GM23338 (cell line): ENCODE data around the gene MKLN1.

Experiments
- CREB1 ChIP-seq: fragments of 250-450 bp; sonication (Bioruptor Pico); IDR thresholded peaks from 2 replicates; pipeline ENCODE4 v1.5.0; 2020; ENCODE audit warnings: low read depth, mild to moderate bottlenecking, moderate library complexity
- EZH2 ChIP-seq: fragments of 200-600 bp; sonication (generic); IDR thresholded peaks from one replicate; pipeline ENCODE4 v1.8.0; 2017; ENCODE audit warnings: antibody characterized with exemption, mild to moderate bottlenecking, low read depth; ENCODE audit not compliant: unreplicated experiment
- EZH2phosphoT487 ChIP-seq: fragments of 200-600 bp; sonication (generic); IDR thresholded peaks from one replicate; pipeline ENCODE4 v1.8.1; 2018; ENCODE audit warnings: antibody characterized with exemption; ENCODE audit not compliant: unreplicated experiment
- JUNB ChIP-seq: IDR thresholded peaks from one replicate; pipeline ENCODE4 v1.6.1; 2016; ENCODE audit warnings: antibody characterized with exemption; ENCODE audit not compliant: unreplicated experiment
- POLR2AphosphoS5 ChIP-seq: IDR thresholded peaks from 2 replicates; pipeline ENCODE4 v1.6.1; 2016; ENCODE audit warnings: antibody characterized with exemption, low read depth
- STAT1 ChIP-seq: IDR thresholded peaks from one replicate; pipeline ENCODE4 v1.6.1; 2016; ENCODE audit warnings: antibody characterized with exemption; ENCODE audit not compliant: unreplicated experiment
- ZNF114 ChIP-seq: fragments of 250-450 bp; sonication (Bioruptor Pico); IDR thresholded peaks from 2 replicates; pipeline ENCODE4 v1.5.0; 2020; ENCODE audit warnings: mild to moderate bottlenecking, moderate library complexity
- ZNF331 ChIP-seq: fragments of 250-450 bp; sonication (Bioruptor Pico); IDR thresholded peaks from 2 replicates; pipeline ENCODE4 v1.5.0; 2020; ENCODE audit warnings: low read depth, mild to moderate bottlenecking, moderate library complexity
- TF ChIP-seq, protein P1 (sequence below), 2 experiments: fragments of 200-600 bp in 1 of 2; sonication (generic) in 1 of 2; conservative IDR thresholded peaks; 2 replicates each; pipeline versions ENCODE4 v1.5.1 to v1.6.1; 2016 to 2017; ENCODE audit warnings: antibody characterized with exemption in 2 of 2, low read depth in 2 of 2, mild to moderate bottlenecking in 2 of 2, moderate library complexity in 1 of 2
- TF ChIP-seq, protein P2 (sequence below): IDR thresholded peaks from one replicate; pipeline ENCODE4 v1.6.1; 2018; ENCODE audit warnings: antibody characterized with exemption; ENCODE audit not compliant: unreplicated experiment
- TF ChIP-seq, protein P3 (sequence below): IDR thresholded peaks from 2 replicates; pipeline ENCODE4 v1.6.1; 2016; ENCODE audit warnings: antibody characterized with exemption

DNA sequence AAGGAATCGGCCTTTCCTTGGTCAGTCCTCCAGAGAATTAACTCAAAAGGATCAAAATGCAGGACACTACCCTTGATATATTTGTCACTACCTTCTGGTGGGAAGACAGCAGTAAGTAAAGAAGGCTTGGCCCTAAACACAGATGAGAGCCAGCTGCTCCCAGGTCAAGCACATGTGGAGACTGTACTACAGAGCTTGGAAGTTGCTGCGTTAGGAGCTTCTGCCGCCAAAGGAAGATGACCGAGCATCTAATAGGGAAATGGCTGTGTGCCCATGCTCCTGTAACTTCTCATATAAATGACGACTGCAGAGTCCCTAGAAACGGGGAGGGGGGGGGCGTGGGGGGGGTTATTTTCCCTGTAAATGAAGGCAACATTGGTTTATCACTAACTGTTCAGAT, 169.8 kb downstream of the MKLN1 start:
- TF ChIP-seq, protein P1, sequence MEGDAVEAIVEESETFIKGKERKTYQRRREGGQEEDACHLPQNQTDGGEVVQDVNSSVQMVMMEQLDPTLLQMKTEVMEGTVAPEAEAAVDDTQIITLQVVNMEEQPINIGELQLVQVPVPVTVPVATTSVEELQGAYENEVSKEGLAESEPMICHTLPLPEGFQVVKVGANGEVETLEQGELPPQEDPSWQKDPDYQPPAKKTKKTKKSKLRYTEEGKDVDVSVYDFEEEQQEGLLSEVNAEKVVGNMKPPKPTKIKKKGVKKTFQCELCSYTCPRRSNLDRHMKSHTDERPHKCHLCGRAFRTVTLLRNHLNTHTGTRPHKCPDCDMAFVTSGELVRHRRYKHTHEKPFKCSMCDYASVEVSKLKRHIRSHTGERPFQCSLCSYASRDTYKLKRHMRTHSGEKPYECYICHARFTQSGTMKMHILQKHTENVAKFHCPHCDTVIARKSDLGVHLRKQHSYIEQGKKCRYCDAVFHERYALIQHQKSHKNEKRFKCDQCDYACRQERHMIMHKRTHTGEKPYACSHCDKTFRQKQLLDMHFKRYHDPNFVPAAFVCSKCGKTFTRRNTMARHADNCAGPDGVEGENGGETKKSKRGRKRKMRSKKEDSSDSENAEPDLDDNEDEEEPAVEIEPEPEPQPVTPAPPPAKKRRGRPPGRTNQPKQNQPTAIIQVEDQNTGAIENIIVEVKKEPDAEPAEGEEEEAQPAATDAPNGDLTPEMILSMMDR (conservative IDR thresholded peaks at IDR 0.05; ENCODE audit: low read depth in 2 of 2) = no peak
- TF ChIP-seq, protein P2, sequence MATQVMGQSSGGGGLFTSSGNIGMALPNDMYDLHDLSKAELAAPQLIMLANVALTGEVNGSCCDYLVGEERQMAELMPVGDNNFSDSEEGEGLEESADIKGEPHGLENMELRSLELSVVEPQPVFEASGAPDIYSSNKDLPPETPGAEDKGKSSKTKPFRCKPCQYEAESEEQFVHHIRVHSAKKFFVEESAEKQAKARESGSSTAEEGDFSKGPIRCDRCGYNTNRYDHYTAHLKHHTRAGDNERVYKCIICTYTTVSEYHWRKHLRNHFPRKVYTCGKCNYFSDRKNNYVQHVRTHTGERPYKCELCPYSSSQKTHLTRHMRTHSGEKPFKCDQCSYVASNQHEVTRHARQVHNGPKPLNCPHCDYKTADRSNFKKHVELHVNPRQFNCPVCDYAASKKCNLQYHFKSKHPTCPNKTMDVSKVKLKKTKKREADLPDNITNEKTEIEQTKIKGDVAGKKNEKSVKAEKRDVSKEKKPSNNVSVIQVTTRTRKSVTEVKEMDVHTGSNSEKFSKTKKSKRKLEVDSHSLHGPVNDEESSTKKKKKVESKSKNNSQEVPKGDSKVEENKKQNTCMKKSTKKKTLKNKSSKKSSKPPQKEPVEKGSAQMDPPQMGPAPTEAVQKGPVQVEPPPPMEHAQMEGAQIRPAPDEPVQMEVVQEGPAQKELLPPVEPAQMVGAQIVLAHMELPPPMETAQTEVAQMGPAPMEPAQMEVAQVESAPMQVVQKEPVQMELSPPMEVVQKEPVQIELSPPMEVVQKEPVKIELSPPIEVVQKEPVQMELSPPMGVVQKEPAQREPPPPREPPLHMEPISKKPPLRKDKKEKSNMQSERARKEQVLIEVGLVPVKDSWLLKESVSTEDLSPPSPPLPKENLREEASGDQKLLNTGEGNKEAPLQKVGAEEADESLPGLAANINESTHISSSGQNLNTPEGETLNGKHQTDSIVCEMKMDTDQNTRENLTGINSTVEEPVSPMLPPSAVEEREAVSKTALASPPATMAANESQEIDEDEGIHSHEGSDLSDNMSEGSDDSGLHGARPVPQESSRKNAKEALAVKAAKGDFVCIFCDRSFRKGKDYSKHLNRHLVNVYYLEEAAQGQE = no peak
- TF ChIP-seq EZH2 (no peak), POLR2AphosphoS5 (peak; percentile 50; the same call in 1 of the 2 replicates), STAT1 (no peak), ZNF114 (CRISPR knock-in tag) (no peak), EZH2phosphoT487 (no peak), JUNB (no peak), CREB1 (CRISPR knock-in tag) (no peak), ZNF331 (CRISPR knock-in tag) (no peak)
- TF ChIP-seq, protein P3, sequence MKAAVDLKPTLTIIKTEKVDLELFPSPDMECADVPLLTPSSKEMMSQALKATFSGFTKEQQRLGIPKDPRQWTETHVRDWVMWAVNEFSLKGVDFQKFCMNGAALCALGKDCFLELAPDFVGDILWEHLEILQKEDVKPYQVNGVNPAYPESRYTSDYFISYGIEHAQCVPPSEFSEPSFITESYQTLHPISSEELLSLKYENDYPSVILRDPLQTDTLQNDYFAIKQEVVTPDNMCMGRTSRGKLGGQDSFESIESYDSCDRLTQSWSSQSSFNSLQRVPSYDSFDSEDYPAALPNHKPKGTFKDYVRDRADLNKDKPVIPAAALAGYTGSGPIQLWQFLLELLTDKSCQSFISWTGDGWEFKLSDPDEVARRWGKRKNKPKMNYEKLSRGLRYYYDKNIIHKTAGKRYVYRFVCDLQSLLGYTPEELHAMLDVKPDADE = no peak
